PFSK-1 (cell line): ENCODE results near the gene FBXO24.

Experiments used
- POLR2AphosphoS5 ChIP-seq: IDR thresholded peaks from 2 replicates; pipeline ENCODE4 v1.6.1; 2012; ENCODE audit warnings: low read depth, mild to moderate bottlenecking, control low read depth, low read length, moderate library complexity
- TAF1 ChIP-seq: IDR thresholded peaks from 2 replicates; pipeline ENCODE4 v1.6.1; 2012; ENCODE audit warnings: low read length, control low read depth, borderline replicate concordance; ENCODE audit not compliant: insufficient read depth

- TF ChIP-seq TAF1, result no peak
- TF ChIP-seq POLR2AphosphoS5, result no peak
Observed at GRCh38 chr7:100580466-100581283, 5.5 kb upstream of the FBXO24 start.
